A549 (cell line): ENCODE data around the gene SLC35F3. TPM values are rescaled to one million over a fixed set of nuclear protein-coding genes. Genes with fewer than 3 reads are reported as not detected.

Source experiments
- ATAC-seq, 2 experiments: fragments of 200-7000 bp in 1 of 2; fragments of >200 bp in 1 of 2; cut with Nextera tagmentation in 1 of 2; cut with Tn5 transposase in 1 of 2; 3 replicates each; pipeline versions ENCODE4 v1.8.0 to v1.9.1; 2018 to 2020; ENCODE audit warnings: mild to moderate bottlenecking in 1 of 2, moderate library complexity in 1 of 2
- CTCF ChIA-PET: fragments of 300-600 bp; sonication (Branson Sonifier 250); formaldehyde crosslinking; extraction: SDS; loops from one replicate; lab custom pipeline; 2021; ENCODE audit warnings: antibody characterized with exemption, inconsistent platforms; lab: Yijun Ruan, JAX
- POLR2A ChIA-PET: fragments of 350-600 bp; formaldehyde crosslinking; extraction: SDS; loops from one replicate; lab custom pipeline; 2021; ENCODE audit warnings: antibody characterized with exemption, inconsistent platforms; lab: Yijun Ruan, JAX
- DNase-seq, 2 experiments: peaks; one replicate each; pipeline versions ENCODE4 v3.0.0 to v3.0.0-alpha.2; 2011 to 2016; ENCODE audit warnings: low read depth in 1 of 2, low spot score in 1 of 2
- FAIRE-seq: peaks from 2 replicates; lab custom pipeline; 2011; peaks lifted over from hg19 to GRCh38; lab: Jason Lieb, UNC
- H3K27ac ChIP-seq, 2 experiments: fragments of >200 bp; sonication (Bioruptor Twin); formaldehyde crosslinking; 3 replicates each; pipeline ENCODE4 v1.5.1; 2016 to 2017
- H3K4me1 ChIP-seq: fragments of >200 bp; sonication (Bioruptor Twin); formaldehyde crosslinking; 3 replicates; pipeline ENCODE4 v1.6.1; 2016
- H3K4me2 ChIP-seq: fragments of >200 bp; sonication (Bioruptor Twin); formaldehyde crosslinking; 3 replicates; pipeline ENCODE4 v1.6.1; 2016
- H3K4me3 ChIP-seq: fragments of >200 bp; sonication (Bioruptor Twin); formaldehyde crosslinking; 3 replicates; pipeline ENCODE4 v1.5.1; 2016
- H3K9me3 ChIP-seq: fragments of >200 bp; sonication (Bioruptor Twin); formaldehyde crosslinking; 3 replicates; pipeline ENCODE4 v1.6.1; 2016
- ATOH8 ChIP-seq: fragments of 250-450 bp; sonication (Bioruptor Pico); IDR thresholded peaks from 2 replicates; pipeline ENCODE4 v1.5.0; 2020; ENCODE audit warnings: low read depth, mild to moderate bottlenecking, moderate library complexity
- BCL3 ChIP-seq: fragments of >200 bp; sonication (Bioruptor Twin); formaldehyde crosslinking; IDR thresholded peaks from 3 replicates; pipeline ENCODE4 v1.6.1; 2016
- CEBPB ChIP-seq, 2 experiments: fragments of >200 bp in 1 of 2; sonication (Bioruptor Twin) in 1 of 2; formaldehyde crosslinking in 1 of 2; IDR thresholded peaks; 2 replicates each; pipeline ENCODE4 v1.6.1; 2012 to 2016
- E2F6 ChIP-seq: IDR thresholded peaks from 2 replicates; pipeline ENCODE4 v1.6.1; 2012; ENCODE audit warnings: low read depth, borderline replicate concordance
- EHMT2 ChIP-seq: fragments of 200-600 bp; sonication (generic); IDR thresholded peaks from 2 replicates; pipeline ENCODE4 v1.6.1; 2016; ENCODE audit warnings: antibody characterized with exemption, low read depth, mild to moderate bottlenecking, moderate library complexity
- GATA3 ChIP-seq: IDR thresholded peaks from 2 replicates; pipeline ENCODE4 v1.6.1; 2012; ENCODE audit warnings: borderline replicate concordance
- HES2 ChIP-seq: fragments of >200 bp; sonication (Bioruptor Twin); formaldehyde crosslinking; IDR thresholded peaks from 2 replicates; pipeline ENCODE4 v1.6.1; 2016
- HEYL ChIP-seq: fragments of 250-450 bp; sonication (Bioruptor Pico); IDR thresholded peaks from 2 replicates; pipeline ENCODE4 v1.8.0; 2021; ENCODE audit warnings: mild to moderate bottlenecking, moderate library complexity
- HOXA7 ChIP-seq: fragments of 250-450 bp; sonication (Bioruptor Pico); IDR thresholded peaks from 2 replicates; pipeline ENCODE4 v1.5.0; 2020; ENCODE audit warnings: mild to moderate bottlenecking, moderate library complexity
- HOXB13 ChIP-seq: fragments of 250-450 bp; sonication (Bioruptor Pico); IDR thresholded peaks from 2 replicates; pipeline ENCODE4 v1.5.0; 2020; ENCODE audit warnings: low read depth, mild to moderate bottlenecking, moderate library complexity
- JUN ChIP-seq, 2 experiments: fragments of >200 bp; sonication (Bioruptor Twin); formaldehyde crosslinking; IDR thresholded peaks; 2 replicates in 1 of 2; 3 replicates in 1 of 2; pipeline ENCODE4 v1.6.1; 2016 to 2017
- KDM1A ChIP-seq: fragments of 200-600 bp; sonication (generic); IDR thresholded peaks from 2 replicates; pipeline ENCODE4 v1.6.1; 2016; ENCODE audit warnings: low read depth, mild to moderate bottlenecking
- MAFK ChIP-seq: fragments of 450-650 bp; IDR thresholded peaks from 2 replicates; pipeline ENCODE4 v1.6.1; 2014; ENCODE audit not compliant: partially characterized antibody
- MAX ChIP-seq: IDR thresholded peaks from 2 replicates; pipeline ENCODE4 v1.6.1; 2012
- NPAS2 ChIP-seq: fragments of 250-450 bp; sonication (Bioruptor Pico); IDR thresholded peaks from 2 replicates; pipeline ENCODE4 v1.8.0; 2022; ENCODE audit warnings: mild to moderate bottlenecking, moderate library complexity, borderline replicate concordance
- POLR2A ChIP-seq: IDR thresholded peaks from 2 replicates; pipeline ENCODE4 v1.6.1; 2012; ENCODE audit warnings: mild to moderate bottlenecking, low read length
- RAD21 ChIP-seq, 2 experiments: fragments of >200 bp in 1 of 2; sonication (Bioruptor Twin) in 1 of 2; formaldehyde crosslinking in 1 of 2; IDR thresholded peaks in 1 of 2; conservative IDR thresholded peaks in 1 of 2; 2 replicates in 1 of 2; 3 replicates in 1 of 2; pipeline ENCODE4 v1.6.1; 2012 to 2018; ENCODE audit warnings: inconsistent platforms in 1 of 2
- RARB ChIP-seq: fragments of 250-450 bp; sonication (Bioruptor Pico); IDR thresholded peaks from 2 replicates; pipeline ENCODE4 v1.8.0; 2021; ENCODE audit warnings: mild to moderate bottlenecking, moderate library complexity
- RFX5 ChIP-seq: fragments of 450-650 bp; IDR thresholded peaks from 2 replicates; pipeline ENCODE4 v1.7.1; 2014; ENCODE audit warnings: antibody characterized with exemption, mild to moderate bottlenecking, moderate library complexity
- SMC3 ChIP-seq: fragments of >200 bp; sonication (Bioruptor Twin); formaldehyde crosslinking; IDR thresholded peaks from 3 replicates; pipeline ENCODE4 v1.6.1; 2018; ENCODE audit warnings: inconsistent platforms
- TP53 ChIP-seq: fragments of 250-450 bp; sonication (Bioruptor Pico); IDR thresholded peaks from 2 replicates; pipeline ENCODE4 v1.5.0; 2021; ENCODE audit warnings: mild to moderate bottlenecking, moderate library complexity
- ZSCAN20 ChIP-seq: fragments of 250-450 bp; sonication (Bioruptor Pico); IDR thresholded peaks from 2 replicates; pipeline ENCODE4 v1.8.0; 2022; ENCODE audit warnings: mild to moderate bottlenecking, moderate library complexity
- WGBS: methylation state at CpG from one replicate; pipeline ENCODE4 v1.1.6; 2017; ENCODE audit errors: missing lambda C conversion rate; 5-methylcytosine and 5-hydroxymethylcytosine counted together
- polyA plus RNA-seq, 4 experiments: library from polyadenylated mRNA; depleted of rRNA in 3 of 4; stranded (reverse); fragments of >200 nt; fragmentation: RNase III in 1 of 4; extraction: RNeasy Plus Mini Kit Qiagen cat#74134 plus additional on column Dnase treatment in 1 of 4; gene quantifications; 2 replicates in 3 of 4; 3 replicates in 1 of 4; pipeline ENCODE4 v1.2.3, GENCODE V29; 2011 to 2017

Gene SLC35F3
- polyA plus RNA-seq, 2 of the 4 experiments (the other 2 are of a cell fraction): 5.5 to 7.8 TPM

GRCh38 chr1:234093107-234093506 lies 188.6 kb downstream of the SLC35F3 start:
- WGBS: 71% methylated on average over 1 of the region's 1 CpG
- H3K4me1 ChIP-seq: 0 out of 3 replicates have a peak, but pooled peaks cover 3% of the 10 kb centered on the region
- FAIRE-seq: no peak
- no peak overlapping the region for H3K4me3 ChIP-seq
- H3K9me3 ChIP-seq: peaks cover 3% of the 10 kb centered on the region; the same call in 1 of the 3 replicates
- ATAC-seq: no peak
- CTCF ChIA-PET: interaction anchor here (0.9 to 1.2 kb wide), 3 partner anchors 8 to 729 kb away, joined by 3 to 4 read pairs (median 3); no protein-coding TSS in a partner anchor
- TF ChIP-seq JUN (IDR thresholded peaks at IDR 0.05): no peak
- TF ChIP-seq POLR2A: no peak
- no peak for TF ChIP-seq TP53 (CRISPR knock-in tag)
- TF ChIP-seq HOXA7: no peak
- TF ChIP-seq EHMT2: no peak
- TF ChIP-seq, all 56 proteins: peak for 0
- Histone ChIP-seq H3K27ac (no peak overlapping the region), H3K4me2 (no peak overlapping the region)
- no peak for DNase-seq
- POLR2A ChIA-PET: no interaction called here

- DNase-seq: no peak
- H3K4me3 ChIP-seq: no peak overlapping the region
- WGBS: 85% methylated on average over 3 of the region's 5 CpGs
- no peak for TF ChIP-seq HOXB13
- TF ChIP-seq CEBPB (IDR thresholded peaks at IDR 0.05): no peak
- TF ChIP-seq ATOH8 (CRISPR knock-in tag): no peak
- no peak for TF ChIP-seq RARB (CRISPR knock-in tag)
- no peak for TF ChIP-seq HEYL
- no peak for TF ChIP-seq KDM1A
- TF ChIP-seq BCL3: no peak
- TF ChIP-seq E2F6: no peak
- no peak for TF ChIP-seq MAX
- 0 out of 3 replicates have a peak, but pooled peaks cover 3% of the 10 kb centered on the region for H3K4me1 ChIP-seq
- H3K9me3 ChIP-seq: peaks cover 3% of the 10 kb centered on the region; the same call in 1 of the 3 replicates
- H3K27ac ChIP-seq: no peak overlapping the region
- H3K4me2 ChIP-seq: no peak overlapping the region
- FAIRE-seq: no peak
- POLR2A ChIA-PET: no interaction called here
- ATAC-seq: no peak
- CTCF ChIA-PET: interaction anchor here (1.1 to 1.3 kb wide), 3 partner anchors 8 to 13 kb away, joined by 3 to 4 read pairs (median 4); no protein-coding TSS in a partner anchor
These were observed 189.3 kb downstream of the SLC35F3 start for GRCh38 chr1:234093741-234094140.

- Histone ChIP-seq H3K27ac (no peak overlapping the region), H3K9me3 (peaks cover 3% of the 10 kb centered on the region; the same call in 1 of the 3 replicates), H3K4me3 (no peak overlapping the region), H3K4me1 (0 out of 3 replicates have a peak, but pooled peaks cover 3% of the 10 kb centered on the region), H3K4me2 (no peak overlapping the region)
- FAIRE-seq (no peak), ATAC-seq (no peak), DNase-seq (no peak)
- no peak for TF ChIP-seq HES2
- TF ChIP-seq MAFK: no peak
- TF ChIP-seq NPAS2: no peak
- TF ChIP-seq ZSCAN20 (CRISPR knock-in tag): no peak
- no peak for TF ChIP-seq GATA3
- TF ChIP-seq RAD21 (conservative IDR thresholded peaks at IDR 0.05 in 1 of 2, IDR thresholded peaks at IDR 0.05 in 1 of 2): no peak
- no peak for TF ChIP-seq RFX5
- TF ChIP-seq SMC3: no peak
- POLR2A ChIA-PET: no interaction called here
- CTCF ChIA-PET: interaction anchor here (1.2 to 1.3 kb wide), 2 partner anchors 10 to 13 kb away, joined by 4 read pairs; no protein-coding TSS in a partner anchor
- 88% methylated on average over 1 of the region's 1 CpG for WGBS
These were observed 189.7 kb downstream of the SLC35F3 start for GRCh38 chr1:234094172-234094571.
